Measurements from ENCODE around the gene ENTHD1. TPM values are rescaled to one million over a fixed set of nuclear protein-coding genes. Genes with fewer than 3 reads are reported as not detected.

Gene ENTHD1
- total RNA-seq, 4 donors from 2014 or later = not detected

GRCh38 chr22:39723463-39723862 lies 170.1 kb downstream of the ENTHD1 start:
- Histone ChIP-seq H3K27ac (no peak overlapping the region), H3K27me3 (no peaks in the 10 kb centered on the region), H3K4me1 (peaks cover 0 to 10% (median 0%) of the 10 kb centered on the region in 4 donors), H3K36me3 (no peaks in the 10 kb centered on the region), H3K4me3 (no peak overlapping the region), H3K9me3 (no peaks in the 10 kb centered on the region)
- peak in 1 of 3 donors; percentile 50 for DNase-seq
- TF ChIP-seq CTCF (IDR thresholded peaks at IDR 0.05) = no peak
- no peak for TF ChIP-seq POLR2A (IDR thresholded peaks at IDR 0.05)

- Histone ChIP-seq H3K27me3 (no peaks in the 10 kb centered on the region), H3K4me1 (peaks cover 0 to 13% (median 0%) of the 10 kb centered on the region in 4 donors), H3K9me3 (no peaks in the 10 kb centered on the region), H3K36me3 (no peaks in the 10 kb centered on the region), H3K27ac (no peak overlapping the region), H3K4me3 (no peak overlapping the region)
- TF ChIP-seq POLR2A (IDR thresholded peaks at IDR 0.05) (no peak), CTCF (IDR thresholded peaks at IDR 0.05) (no peak)
- peak in 1 of 3 donors; percentile 9 for DNase-seq
Observed at GRCh38 chr22:39722501-39722900, 171.1 kb downstream of the ENTHD1 start.

- no peaks in the 10 kb centered on the region for H3K9me3 ChIP-seq
- TF ChIP-seq CTCF (IDR thresholded peaks at IDR 0.05) = no peak
- no peak for TF ChIP-seq POLR2A (IDR thresholded peaks at IDR 0.05)
- no peak overlapping the region for H3K4me3 ChIP-seq
Observed at GRCh38 chr22:39722032-39722325, 171.6 kb downstream of the ENTHD1 start.

GRCh38 chr22:39721206-39722031 lies 172.1 kb downstream of the ENTHD1 start:
- Histone ChIP-seq H3K4me3 (no peak overlapping the region), H3K9me3 (no peaks in the 10 kb centered on the region), H3K27me3 (no peaks in the 10 kb centered on the region), H3K4me1 (peaks cover 0 to 13% (median 0%) of the 10 kb centered on the region in 4 donors), H3K36me3 (no peaks in the 10 kb centered on the region), H3K27ac (no peak overlapping the region)
- peak in 1 of 3 donors; percentile 26 for DNase-seq
- TF ChIP-seq POLR2A (IDR thresholded peaks at IDR 0.05) (no peak), CTCF (IDR thresholded peaks at IDR 0.05) (no peak)

More at GRCh38 chr22:39722032-39722325, 171.6 kb downstream of the ENTHD1 start:
- H3K27ac ChIP-seq = no peak overlapping the region
- no peak for DNase-seq
- no peaks in the 10 kb centered on the region for H3K27me3 ChIP-seq
- peaks cover 0 to 13% (median 0%) of the 10 kb centered on the region in 4 donors for H3K4me1 ChIP-seq
- no peaks in the 10 kb centered on the region for H3K36me3 ChIP-seq

GRCh38 chr22:39719559-39720450 lies 173.8 kb downstream of the ENTHD1 start:
- Histone ChIP-seq H3K27ac (no peak overlapping the region), H3K9me3 (no peaks in the 10 kb centered on the region), H3K4me1 (peaks cover 0 to 13% (median 0%) of the 10 kb centered on the region in 4 donors), H3K36me3 (no peaks in the 10 kb centered on the region), H3K4me3 (no peak overlapping the region), H3K27me3 (no peaks in the 10 kb centered on the region)
- DNase-seq = peak in 2 of 3 donors; percentile 24 to 33
- no peak for TF ChIP-seq CTCF (IDR thresholded peaks at IDR 0.05)

All from Peyer's patch (tissue), 4 donors.